Keratinocyte (primary cell): ENCODE data around the gene LRIG1.

Experiments used
- CTCF ChIP-seq, 3 experiments: IDR thresholded peaks in 1 of 3; conservative IDR thresholded peaks in 1 of 3; optimal IDR thresholded peaks in 1 of 3; 2 replicates in 2 of 3; 3 replicates in 1 of 3; pipeline versions ENCODE3 to v1.5.1; 2011; ENCODE audit warnings: low read length in 3 of 3, mild to moderate bottlenecking in 3 of 3, moderate library complexity in 2 of 3, control low read depth in 1 of 3, inconsistent platforms in 1 of 3; ENCODE audit not compliant: insufficient read depth in 2 of 3; ENCODE audit errors: extremely low read depth in 1 of 3
- EZH2 ChIP-seq: IDR thresholded peaks from one replicate; pipeline ENCODE4 v1.6.1; 2012; ENCODE audit warnings: inconsistent platforms, mild to moderate bottlenecking, low read length, moderate library complexity

- TF ChIP-seq CTCF (optimal IDR thresholded peaks at IDR 0.05 in 1 of 3, IDR thresholded peaks at IDR 0.05 in 1 of 3, conservative IDR thresholded peaks at IDR 0.05 in 1 of 3; ENCODE audit: extremely low read depth in 1 of 3, insufficient read depth in 2 of 3, low read length in 3 of 3) = no peak
- TF ChIP-seq EZH2 = no peak
These were observed 117.8 kb downstream of the LRIG1 start for GRCh38 chr3:66383023-66383422.
